Measurements from ENCODE around the gene PHETA1. TPM values are rescaled to one million over a fixed set of nuclear protein-coding genes. Genes with fewer than 3 reads are reported as not detected.

PHETA1 gene
- total RNA-seq, 1 experiment from 2014 or later: 10.6 TPM

- TF ChIP-seq TCF7L2 (IDR thresholded peaks at IDR 0.05; ENCODE audit: borderline replicate concordance, extremely low read depth, insufficient read depth, insufficient read length): no peak
- TF ChIP-seq RAD21 (IDR thresholded peaks at IDR 0.05; ENCODE audit: low read depth): no peak
- TF ChIP-seq ZFX (IDR thresholded peaks at IDR 0.05): no peak
- no peak for TF ChIP-seq FOSL1 (IDR thresholded peaks at IDR 0.05; ENCODE audit: low read depth)
- no peak for TF ChIP-seq REST (IDR thresholded peaks at IDR 0.05; ENCODE audit: low read depth)
These were observed 34.4 kb downstream of the PHETA1 start (continued) for GRCh38 chr12:111334393-111334915.

- CTCF ChIA-PET: interaction anchor here (0.7 to 2.6 kb wide), 6 partner anchors 8 to 344 kb away, joined by 3 to 25 read pairs (median 3); no protein-coding TSS in a partner anchor
- ATAC-seq (peak; percentile 84), DNase-seq (ENCODE audit: low read depth, low spot score) (peak; percentile 42)
- Histone ChIP-seq H3K9ac (ENCODE audit: low read length) (no peak overlapping the region), H3K4me1 (ENCODE audit: control insufficient read depth in 1 of 2, insufficient read depth in 2 of 2, low read length in 2 of 2) (peaks cover 0 to 12% of the 10 kb centered on the region in 2 experiments; a peak in 2 of 4 replicates), H3K36me3 (ENCODE audit: control insufficient read depth in 1 of 2, insufficient read depth in 2 of 2, low read length in 2 of 2) (no peaks in the 10 kb centered on the region), H3K9me3 (ENCODE audit: control insufficient read depth in 1 of 2, insufficient read depth in 1 of 2, low read depth in 1 of 2, low read length in 2 of 2) (no peaks in the 10 kb centered on the region), H4K20me1 (ENCODE audit: insufficient read depth) (no peaks in the 10 kb centered on the region), H2AFZ (ENCODE audit: low read depth, low read length, poor library complexity, severe bottlenecking) (peak overlapping the region; percentile 58), H3K27me3 (ENCODE audit: insufficient read depth, low read length) (no peaks in the 10 kb centered on the region), H3K27ac (ENCODE audit: low read depth, low read length) (no peak overlapping the region), H3K9me2 (ENCODE audit: insufficient read depth) (no peaks in the 10 kb centered on the region), H3K4me2 (ENCODE audit: low read length) (peak overlapping the region; percentile 45), H3K79me2 (ENCODE audit: insufficient read depth, low read length) (no peaks in the 10 kb centered on the region), H3K4me3 (replicated peaks in 1 of 2; ENCODE audit: low read depth in 1 of 2, low read length in 2 of 2) (no peak overlapping the region)
- BruUV-seq (replicated peaks): no TSS peak
- RAD21 ChIA-PET (ENCODE audit: low non-redundant PET in 1 of 2, low total read pairs in 2 of 2, uncharacterized antibody in 2 of 2, unreplicated experiment in 2 of 2): interaction anchor here (0.5 to 0.7 kb wide), 2 partner anchors 63 to 343 kb away, joined by 3 to 4 read pairs; no protein-coding TSS in a partner anchor
- intact Hi-C loops (cut with micrococcal nuclease): loop anchor here (2.0 to 5.0 kb wide), 3 partner anchors 120 to 341 kb away; no protein-coding TSS in a partner anchor
- POLR2A ChIA-PET: no interaction called here
- TF ChIP-seq RAD21 (IDR thresholded peaks at IDR 0.05; ENCODE audit: low read depth): peak; percentile 80
- TF ChIP-seq CTCF (IDR thresholded peaks at IDR 0.05 in 2 of 3, conservative IDR thresholded peaks at IDR 0.05 in 1 of 3; ENCODE audit: borderline replicate concordance in 1 of 3, insufficient read depth in 1 of 3, low read depth in 2 of 3, low read length in 2 of 3): peak; percentile 52 to 77 (median 68)
- TF ChIP-seq REST (IDR thresholded peaks at IDR 0.05; ENCODE audit: low read depth): no peak
These were observed 37.8 kb downstream of the PHETA1 start for GRCh38 chr12:111330800-111331752.

Measured in HCT116 (cell line).